Measurements from ENCODE around the gene CCDC33.

DNA sequence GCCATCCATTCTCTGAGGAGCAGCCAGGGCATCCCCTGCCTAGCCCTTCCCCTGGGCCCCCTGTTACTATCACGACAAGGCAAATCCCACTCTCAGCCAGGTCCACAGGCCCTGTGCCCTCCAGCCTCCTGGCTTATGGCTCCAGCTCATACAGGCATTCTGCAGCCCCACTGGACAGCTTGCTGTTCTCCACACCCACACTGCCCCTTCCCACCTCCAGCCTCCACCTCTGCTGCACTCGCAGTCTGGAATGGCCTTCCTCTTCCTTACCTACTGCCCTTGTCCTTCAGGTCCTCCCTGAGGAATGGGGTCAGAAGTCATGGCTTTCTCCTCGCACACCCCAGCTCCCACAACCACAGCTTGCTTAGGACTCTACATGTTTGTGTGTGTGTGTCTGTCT, 40.4 kb downstream of the CCDC33 start:
- TF ChIP-seq, protein P1, sequence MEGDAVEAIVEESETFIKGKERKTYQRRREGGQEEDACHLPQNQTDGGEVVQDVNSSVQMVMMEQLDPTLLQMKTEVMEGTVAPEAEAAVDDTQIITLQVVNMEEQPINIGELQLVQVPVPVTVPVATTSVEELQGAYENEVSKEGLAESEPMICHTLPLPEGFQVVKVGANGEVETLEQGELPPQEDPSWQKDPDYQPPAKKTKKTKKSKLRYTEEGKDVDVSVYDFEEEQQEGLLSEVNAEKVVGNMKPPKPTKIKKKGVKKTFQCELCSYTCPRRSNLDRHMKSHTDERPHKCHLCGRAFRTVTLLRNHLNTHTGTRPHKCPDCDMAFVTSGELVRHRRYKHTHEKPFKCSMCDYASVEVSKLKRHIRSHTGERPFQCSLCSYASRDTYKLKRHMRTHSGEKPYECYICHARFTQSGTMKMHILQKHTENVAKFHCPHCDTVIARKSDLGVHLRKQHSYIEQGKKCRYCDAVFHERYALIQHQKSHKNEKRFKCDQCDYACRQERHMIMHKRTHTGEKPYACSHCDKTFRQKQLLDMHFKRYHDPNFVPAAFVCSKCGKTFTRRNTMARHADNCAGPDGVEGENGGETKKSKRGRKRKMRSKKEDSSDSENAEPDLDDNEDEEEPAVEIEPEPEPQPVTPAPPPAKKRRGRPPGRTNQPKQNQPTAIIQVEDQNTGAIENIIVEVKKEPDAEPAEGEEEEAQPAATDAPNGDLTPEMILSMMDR (IDR thresholded peaks at IDR 0.05; ENCODE audit: poor library complexity) = no peak
- no peak for TF ChIP-seq EZH2 (IDR thresholded peaks at IDR 0.05; ENCODE audit: borderline replicate concordance)
